ENCODE data around the gene IGSF21.

- TF ChIP-seq POLR2A (IDR thresholded peaks at IDR 0.05; ENCODE audit: low read length) (no peak), GATA1 (IDR thresholded peaks at IDR 0.05; ENCODE audit: low read depth, low read length) (no peak)
Measured at GRCh38 chr1:18110968-18111367, 3.4 kb downstream of the IGSF21 start.
